Activated CD8-positive, alpha-beta memory T cell treated with anti-CD3 and anti-CD28 coated beads, Interleukin-2, amount 50 U/mL, for 24 hours (primary cell): ENCODE results near the gene TMEM145.
"Not testable (repeated sequence)": the region's sequence is repeated elsewhere in the genome, so short reads cannot be mapped to it uniquely, and the experiment has no call there.

Source experiments
- DNase-seq: peaks from one replicate; pipeline ENCODE4 v3.0.0-alpha.2; 2020; ENCODE audit errors: extremely low read depth

Gene TMEM145

GRCh38 chr19:42313840-42314755, 989 bp downstream of the TMEM145 start:
- no peak for DNase-seq

- DNase-seq, result no peak
These were observed 1.9 kb downstream of the TMEM145 start for GRCh38 chr19:42315024-42315423.

GRCh38 chr19:42316223-42317211, 3.4 kb downstream of the TMEM145 start:
- DNase-seq, result no peak

- DNase-seq, result no peak
These were observed 4.4 kb downstream of the TMEM145 start for GRCh38 chr19:42317535-42317934.

- no peak for DNase-seq
These were observed 9.2 kb downstream of the TMEM145 start for GRCh38 chr19:42322305-42322704.

GRCh38 chr19:42323473-42323851, 10.4 kb downstream of the TMEM145 start:
- no peak for DNase-seq

GRCh38 chr19:42323852-42324654, 10.9 kb downstream of the TMEM145 start:
- no peak for DNase-seq

- no peak for DNase-seq
These were observed 11.7 kb downstream of the TMEM145 start for GRCh38 chr19:42324655-42325307.

- peak; percentile 98 for DNase-seq
These were observed 12.3 kb downstream of the TMEM145 start, which contains the start of gene MEGF8 for GRCh38 chr19:42325308-42325895. TSS of gene MEGF8 (plus strand) at chr19:42325635. CDS start at chr19:42326244, 609 bp downstream.

- DNase-seq, result no peak
These were observed 13.0 kb downstream of the TMEM145 start for GRCh38 chr19:42325896-42326771.

- DNase-seq, result no peak
These were observed 13.9 kb downstream of the TMEM145 start for GRCh38 chr19:42326969-42327368.

- no peak for DNase-seq
These were observed 14.3 kb downstream of the TMEM145 start for GRCh38 chr19:42327381-42327780.

GRCh38 chr19:42328106-42328505, 15.0 kb downstream of the TMEM145 start:
- DNase-seq, result no peak

GRCh38 chr19:42328854-42329253, 15.7 kb downstream of the TMEM145 start:
- DNase-seq, result no peak

- no peak for DNase-seq
These were observed 17.2 kb downstream of the TMEM145 start for GRCh38 chr19:42330241-42330711.

- not testable (repeated sequence) for DNase-seq
These were observed 18.2 kb downstream of the TMEM145 start for GRCh38 chr19:42331333-42331732.

- no peak for DNase-seq
These were observed 18.9 kb downstream of the TMEM145 start for GRCh38 chr19:42332059-42332458.

- DNase-seq, result no peak
These were observed 19.9 kb downstream of the TMEM145 start for GRCh38 chr19:42333018-42333417.

GRCh38 chr19:42333975-42334696, 21.0 kb downstream of the TMEM145 start:
- no peak for DNase-seq
